ENCODE measurements around the gene BTNL9. TPM values are rescaled to one million over a fixed set of nuclear protein-coding genes. Genes with fewer than 3 reads are reported as not detected.

BTNL9 gene
- total and polyA plus RNA-seq, 2 of the 13 experiments (the other 11 are each of a cell fraction or from before 2014, with no cell fraction given), result 0.13 TPM; not detected in 1

Small RNA genes within 50 kb of the gene (microRNA-seq; reads per million reads assigned to microRNA genes)
- not detected for gene MIR8089

Small RNA genes within 50 kb of the gene (small RNA-seq; reads per million reads assigned to genes)
- gene MIR8089 (ENCODE audit: insufficient read depth in 2 of 3, insufficient read length in 3 of 3, low read depth in 2 of 3, low replicate concordance in 1 of 3) (0 reads per million in 3 experiments), gene RNU6-1036P (ENCODE audit: insufficient read depth in 2 of 3, insufficient read length in 3 of 3, low read depth in 2 of 3, low replicate concordance in 1 of 3) (0 reads per million in 3 experiments)

Other genes starting within 250 kb of the BTNL9 start
- 26.7 and 50.1 TPM in 2 replicates for gene MGAT1, start 237.5 kb upstream of the BTNL9 start, total RNA-seq (2016; rRNA removed; fragmentation: Illumina TruSeq; extraction: Trizol)
- gene MGAT1, start 237.5 kb upstream of the BTNL9 start, polyA plus RNA-seq (2011; rRNA removed), result 55.3 and 72.5 TPM in 2 replicates
- gene ZFP62, start 179.0 kb upstream of the BTNL9 start, total RNA-seq (2016; rRNA removed; fragmentation: Illumina TruSeq; extraction: Trizol), result 18.9 and 19.4 TPM in 2 replicates
- gene ZFP62, start 179.0 kb upstream of the BTNL9 start, polyA plus RNA-seq (2011; rRNA removed), result 8.2 and 8.4 TPM in 2 replicates
- not detected in 2 replicates for gene BTNL8, start 141.1 kb upstream of the BTNL9 start, total RNA-seq (2016; rRNA removed; fragmentation: Illumina TruSeq; extraction: Trizol)
- not detected in 2 replicates for gene BTNL8, start 141.1 kb upstream of the BTNL9 start, polyA plus RNA-seq (2011; rRNA removed)
- gene BTNL3, start 51.4 kb upstream of the BTNL9 start, total RNA-seq (2016; rRNA removed; fragmentation: Illumina TruSeq; extraction: Trizol), result not detected in 2 replicates
- gene BTNL3, start 51.4 kb upstream of the BTNL9 start, polyA plus RNA-seq (2011; rRNA removed), result not detected in 2 replicates
- not detected in 2 replicates for gene OR2V1, start 90.9 kb downstream of the BTNL9 start, total RNA-seq (2016; rRNA removed; fragmentation: Illumina TruSeq; extraction: Trizol)
- gene OR2V1, start 90.9 kb downstream of the BTNL9 start, polyA plus RNA-seq (2011; rRNA removed), result not detected in 2 replicates
- not detected in 2 replicates for gene OR2V2, start 107.3 kb downstream of the BTNL9 start, total RNA-seq (2016; rRNA removed; fragmentation: Illumina TruSeq; extraction: Trizol)
- gene OR2V2, start 107.3 kb downstream of the BTNL9 start, polyA plus RNA-seq (2011; rRNA removed), result not detected in 2 replicates
- not detected in 2 replicates for gene TRIM7, start 164.9 kb downstream of the BTNL9 start, total RNA-seq (2016; rRNA removed; fragmentation: Illumina TruSeq; extraction: Trizol)
- 0.10 and 0.13 TPM in 2 replicates for gene TRIM7, start 164.9 kb downstream of the BTNL9 start, polyA plus RNA-seq (2011; rRNA removed)
- 10.9 and 16.7 TPM in 2 replicates for gene TRIM41, start 183.0 kb downstream of the BTNL9 start, total RNA-seq (2016; rRNA removed; fragmentation: Illumina TruSeq; extraction: Trizol)
- gene TRIM41, start 183.0 kb downstream of the BTNL9 start, polyA plus RNA-seq (2011; rRNA removed), result 10.2 and 10.9 TPM in 2 replicates
- 2,514 and 3,226 TPM in 2 replicates for gene RACK1, start 203.6 kb downstream of the BTNL9 start, total RNA-seq (2016; rRNA removed; fragmentation: Illumina TruSeq; extraction: Trizol)
- 6,141 and 6,693 TPM in 2 replicates for gene RACK1, start 203.6 kb downstream of the BTNL9 start, polyA plus RNA-seq (2011; rRNA removed)
- 5.7 and 7.2 TPM in 2 replicates for gene TRIM52, start 220.9 kb downstream of the BTNL9 start, total RNA-seq (2016; rRNA removed; fragmentation: Illumina TruSeq; extraction: Trizol)
- gene TRIM52, start 220.9 kb downstream of the BTNL9 start, polyA plus RNA-seq (2011; rRNA removed), result 11.6 and 11.7 TPM in 2 replicates